Neural crest cell (in vitro differentiated cells): Measurements from ENCODE around the gene CABP2. TPM values are rescaled to one million over a fixed set of nuclear protein-coding genes. Genes with fewer than 3 reads are reported as not detected.
A peak's percentile ranks its signal among the peaks of the same experiment; 100 is the strongest.
"Not testable (repeated sequence)": the region's sequence is repeated elsewhere in the genome, so short reads cannot be mapped to it uniquely, and the experiment has no call there.

ENCODE experiments used
- DNase-seq: peaks from one replicate; pipeline ENCODE4 v3.0.0; 2021; ENCODE audit warnings: low read depth, mixed read lengths, low spot score
- H3K27ac Mint-ChIP-seq: one replicate; pipeline ENCODE4 v1.8.0; 2021; ENCODE audit warnings: mild to moderate bottlenecking, mixed read lengths; ENCODE audit not compliant: unreplicated experiment
- H3K27me3 Mint-ChIP-seq: 2 replicates; pipeline ENCODE4 v1.8.0; 2021; ENCODE audit warnings: low read depth, mild to moderate bottlenecking, mixed read lengths
- H3K36me3 Mint-ChIP-seq: 2 replicates; pipeline ENCODE4 v1.8.0; 2021; ENCODE audit warnings: low read depth, mild to moderate bottlenecking, mixed read lengths
- H3K4me1 Mint-ChIP-seq: 2 replicates; pipeline ENCODE4 v1.8.0; 2021; ENCODE audit warnings: mixed read lengths
- H3K4me3 Mint-ChIP-seq: one replicate; pipeline ENCODE4 v1.8.0; 2021; ENCODE audit warnings: mild to moderate bottlenecking, mixed read lengths
- H3K9me3 Mint-ChIP-seq: 2 replicates; pipeline ENCODE4 v1.8.0; 2021; ENCODE audit warnings: mixed read lengths
- total RNA-seq: library from RNA; stranded (reverse); gene quantifications from 2 replicates; pipeline ENCODE4 v1.2.1, GENCODE V29; 2021
- TF ChIP-seq, protein P1 (sequence below): fragments of 200-600 bp; sonication (generic); conservative IDR thresholded peaks from 2 replicates; pipeline ENCODE4 v1.5.0; 2021; ENCODE audit warnings: antibody characterized with exemption, mild to moderate bottlenecking

The CABP2 gene
- total RNA-seq, 1 donor from 2014 or later, result not detected

DNA sequence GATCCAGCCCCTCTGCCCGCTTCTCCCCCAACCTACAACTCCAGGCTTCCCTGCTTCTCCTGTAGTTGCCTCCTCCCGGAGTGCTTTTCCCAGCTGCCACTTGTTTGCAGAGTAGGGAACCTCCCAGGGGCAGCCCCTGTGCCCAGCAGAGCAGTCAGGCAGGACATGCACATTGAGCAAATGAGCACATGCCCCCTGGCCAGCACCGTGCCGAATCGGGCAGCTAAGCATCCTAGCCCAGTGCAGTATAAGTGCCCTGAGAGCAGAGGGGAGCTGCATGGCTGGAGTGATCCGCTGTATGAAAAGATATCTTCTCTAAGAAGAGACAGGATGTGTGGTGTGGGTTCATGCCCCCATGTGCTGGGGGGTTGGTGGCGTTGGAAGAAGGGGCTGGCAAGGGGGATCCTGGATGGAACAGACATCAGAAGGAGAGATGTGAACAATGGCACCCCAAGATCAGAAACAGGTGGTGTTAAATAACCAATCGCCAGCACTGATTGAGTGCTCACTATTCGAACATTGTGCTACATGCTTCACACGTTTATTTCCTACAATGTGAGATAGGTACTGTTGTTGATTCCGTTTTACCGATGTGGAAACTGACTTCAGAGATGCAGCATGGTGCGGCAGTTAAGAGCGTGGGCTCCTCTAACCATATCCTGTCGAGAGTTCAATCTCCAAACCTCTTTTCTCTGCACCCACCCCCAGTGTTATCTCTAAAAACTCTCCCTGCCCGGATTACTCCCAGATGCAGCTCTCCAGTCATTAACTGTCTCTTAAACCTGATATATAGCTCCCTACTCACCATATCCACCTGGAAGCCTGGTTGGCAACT lies 39.2 kb downstream of the CABP2 start:
- Mint-ChIP-seq H3K27ac (peak overlapping the region; percentile 68), H3K36me3 (peaks cover 7% of the 10 kb centered on the region), H3K4me3 (peak overlapping the region; percentile 91), H3K9me3 (peaks cover 6% of the 10 kb centered on the region), H3K27me3 (peaks cover 3% of the 10 kb centered on the region), H3K4me1 (peaks cover 37% of the 10 kb centered on the region)
- DNase-seq, result no peak
- TF ChIP-seq, protein P1, sequence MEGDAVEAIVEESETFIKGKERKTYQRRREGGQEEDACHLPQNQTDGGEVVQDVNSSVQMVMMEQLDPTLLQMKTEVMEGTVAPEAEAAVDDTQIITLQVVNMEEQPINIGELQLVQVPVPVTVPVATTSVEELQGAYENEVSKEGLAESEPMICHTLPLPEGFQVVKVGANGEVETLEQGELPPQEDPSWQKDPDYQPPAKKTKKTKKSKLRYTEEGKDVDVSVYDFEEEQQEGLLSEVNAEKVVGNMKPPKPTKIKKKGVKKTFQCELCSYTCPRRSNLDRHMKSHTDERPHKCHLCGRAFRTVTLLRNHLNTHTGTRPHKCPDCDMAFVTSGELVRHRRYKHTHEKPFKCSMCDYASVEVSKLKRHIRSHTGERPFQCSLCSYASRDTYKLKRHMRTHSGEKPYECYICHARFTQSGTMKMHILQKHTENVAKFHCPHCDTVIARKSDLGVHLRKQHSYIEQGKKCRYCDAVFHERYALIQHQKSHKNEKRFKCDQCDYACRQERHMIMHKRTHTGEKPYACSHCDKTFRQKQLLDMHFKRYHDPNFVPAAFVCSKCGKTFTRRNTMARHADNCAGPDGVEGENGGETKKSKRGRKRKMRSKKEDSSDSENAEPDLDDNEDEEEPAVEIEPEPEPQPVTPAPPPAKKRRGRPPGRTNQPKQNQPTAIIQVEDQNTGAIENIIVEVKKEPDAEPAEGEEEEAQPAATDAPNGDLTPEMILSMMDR, result no peak

DNA sequence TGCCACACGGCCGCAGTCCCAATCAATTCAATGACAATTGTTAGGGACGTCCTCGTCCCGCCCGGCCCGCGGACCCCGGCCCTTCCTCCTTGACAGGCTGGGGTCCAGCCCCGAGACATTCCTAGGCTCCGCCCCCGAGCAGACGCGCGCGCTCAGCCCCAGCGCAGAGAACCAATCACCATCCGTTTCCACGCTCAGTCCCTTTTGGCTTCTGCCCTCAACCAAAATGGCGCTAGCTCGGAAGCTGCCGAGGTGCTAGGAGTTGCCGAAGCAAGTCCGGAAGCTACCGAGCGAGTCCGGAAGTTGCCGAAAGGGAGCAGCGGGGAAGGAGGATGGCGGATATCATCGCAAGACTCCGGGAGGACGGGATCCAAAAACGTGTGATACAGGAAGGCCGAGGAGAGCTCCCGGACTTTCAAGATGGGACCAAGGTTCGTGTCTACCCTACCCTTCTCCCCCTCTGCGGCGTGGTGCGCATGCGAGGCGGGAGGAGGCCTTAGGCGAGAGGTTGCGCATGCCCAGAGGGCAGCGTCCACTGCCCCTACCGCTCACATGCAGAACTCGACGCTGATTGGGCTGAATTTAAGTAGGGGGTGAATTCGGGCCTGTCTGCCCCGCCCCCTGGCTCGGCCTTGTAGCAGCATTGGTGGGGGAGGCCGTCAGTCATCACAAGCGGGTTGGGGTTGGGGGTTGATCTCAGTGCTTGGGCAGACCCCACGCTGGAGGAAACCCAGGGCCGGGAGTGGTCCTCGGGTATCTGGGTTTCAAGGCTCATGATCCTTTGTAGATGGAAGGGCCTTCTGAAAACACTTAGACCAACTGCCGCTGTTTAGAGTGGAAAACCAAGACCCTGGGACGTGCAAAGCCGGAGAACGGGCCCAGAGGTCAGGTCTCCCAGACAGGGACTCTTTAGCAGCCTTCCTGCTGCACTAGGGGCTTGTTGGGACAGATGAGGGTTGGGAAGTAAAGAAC lies 40.1 kb downstream of the CABP2 start, which contains the start of gene AIP:
Gene AIP (plus strand): TSS at position 200 of the 972 bp plus-strand sequence. CDS start 133 bp downstream, at position 333.
- Mint-ChIP-seq H3K27ac (peak within 1 kb of the TSS; percentile 98), H3K36me3 (peaks cover 7% of the 10 kb centered on the region), H3K4me3 (peak within 1 kb of the TSS; percentile 91), H3K4me1 (peaks cover 37% of the 10 kb centered on the region), H3K9me3 (peaks cover 6% of the 10 kb centered on the region), H3K27me3 (peaks cover 3% of the 10 kb centered on the region)
- DNase-seq, result peak; percentile 97
- TF ChIP-seq, protein P1, result peak; percentile 30

DNA sequence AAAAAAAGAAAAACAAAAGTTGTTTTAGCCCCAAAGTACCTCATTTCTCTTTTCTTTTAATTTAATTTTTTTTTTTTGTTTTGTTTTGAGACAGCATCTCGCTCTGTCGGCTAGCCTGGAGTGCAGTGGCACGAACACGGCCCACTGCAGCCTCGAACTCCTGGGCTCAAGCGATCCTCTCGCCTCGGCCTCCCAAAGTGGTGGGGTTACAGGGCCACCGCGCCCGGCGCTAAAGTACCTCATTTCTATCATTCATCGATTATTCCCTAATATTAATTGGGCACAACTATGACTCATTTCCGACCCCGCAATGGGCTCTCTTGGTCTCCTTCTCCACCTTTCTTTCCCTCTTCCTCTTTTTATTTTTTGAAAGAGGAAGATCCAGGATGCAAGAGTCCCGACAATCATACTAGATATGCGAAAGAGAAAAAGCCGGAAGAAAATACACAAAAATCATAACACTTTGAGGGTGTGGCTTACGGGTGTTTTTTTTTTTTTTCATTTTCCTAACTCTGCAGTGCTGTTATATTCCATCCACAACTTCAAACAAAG lies 40.9 kb downstream of the CABP2 start:
- DNase-seq, result no peak
- Mint-ChIP-seq H3K9me3 (peaks cover 6% of the 10 kb centered on the region), H3K36me3 (peaks cover 7% of the 10 kb centered on the region), H3K4me3 (peak overlapping the region; percentile 91), H3K27me3 (peaks cover 3% of the 10 kb centered on the region), H3K4me1 (peaks cover 38% of the 10 kb centered on the region), H3K27ac (no peak overlapping the region)
- TF ChIP-seq, protein P1, result no peak

- H3K27ac Mint-ChIP-seq, result not testable (repeated sequence)
These were observed 45.7 kb downstream of the CABP2 start for GRCh38 chr11:67477344-67478050.

DNA sequence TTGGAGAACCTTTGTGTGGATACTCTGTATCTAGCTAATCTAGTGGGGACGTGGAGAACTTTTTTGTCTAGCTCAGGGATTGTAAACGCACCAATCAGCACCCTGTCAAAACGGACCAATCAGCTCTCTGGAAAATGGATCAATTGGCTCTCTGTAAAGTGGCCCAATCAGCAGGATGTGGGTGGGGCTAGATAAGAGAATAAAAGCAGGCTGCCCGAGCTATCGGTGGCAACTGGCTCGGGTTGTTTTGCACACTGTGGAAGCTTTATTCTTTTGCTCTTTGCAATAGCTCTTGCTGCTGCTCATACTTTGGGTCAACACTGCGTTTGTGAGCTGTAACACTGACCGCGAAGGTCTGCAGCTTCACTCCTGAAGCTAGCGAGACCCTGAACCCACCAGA lies 46.6 kb downstream of the CABP2 start:
- H3K9me3 Mint-ChIP-seq, H3K4me1 Mint-ChIP-seq, DNase-seq, H3K27me3 Mint-ChIP-seq, H3K4me3 Mint-ChIP-seq, H3K27ac Mint-ChIP-seq, H3K36me3 Mint-ChIP-seq: not testable (repeated sequence)

More at GRCh38 chr11:67477344-67478050, 45.7 kb downstream of the CABP2 start:
- not testable (repeated sequence) for DNase-seq, H3K36me3 Mint-ChIP-seq, H3K4me3 Mint-ChIP-seq, H3K27me3 Mint-ChIP-seq, H3K9me3 Mint-ChIP-seq, H3K4me1 Mint-ChIP-seq

GRCh38 chr11:67472882-67473281 lies 50.4 kb downstream of the CABP2 start:
- Mint-ChIP-seq H3K4me3 (no peak overlapping the region), H3K36me3 (peaks cover 3% of the 10 kb centered on the region), H3K27me3 (peaks cover 2% of the 10 kb centered on the region), H3K27ac (no peak overlapping the region), H3K4me1 (peaks cover 9% of the 10 kb centered on the region), H3K9me3 (peaks cover 3% of the 10 kb centered on the region)
- TF ChIP-seq, protein P1, result no peak
- DNase-seq, result no peak
